ENCODE results near the gene IL9R.

DNA sequence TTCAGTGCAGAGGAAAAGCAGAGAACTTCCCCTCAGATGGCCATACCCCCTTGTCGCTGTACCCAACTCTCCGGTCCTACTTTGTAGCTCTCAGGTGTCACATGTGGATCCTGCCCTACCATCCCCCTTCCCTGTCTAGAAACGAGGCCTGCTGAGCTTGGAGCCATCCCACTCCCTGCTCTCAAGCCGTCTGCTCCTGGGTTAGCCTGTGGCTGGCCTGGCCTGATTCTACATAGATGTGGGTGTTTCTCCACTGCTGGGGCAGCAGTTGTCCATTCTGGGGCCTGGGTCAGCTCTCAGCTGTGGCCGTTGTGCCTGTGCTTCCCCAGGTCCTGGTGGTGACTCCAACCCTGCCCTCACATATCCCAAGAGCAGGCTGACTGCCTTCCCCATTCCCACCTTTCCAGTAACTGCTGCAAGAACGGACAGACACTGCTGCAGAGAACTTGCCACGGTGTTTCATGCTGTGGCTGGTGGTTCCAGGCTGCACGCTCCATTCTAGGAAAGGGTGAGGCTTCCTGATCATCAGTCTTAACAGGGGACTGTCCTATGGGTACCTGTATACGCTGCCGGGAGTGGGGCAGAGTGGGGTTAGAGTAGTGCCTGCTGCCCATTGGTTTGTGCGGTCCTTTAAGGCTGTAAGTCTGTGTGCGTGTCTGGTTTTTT, 3.6 kb downstream of the IL9R start:
- TF ChIP-seq POLR2AphosphoS5 (IDR thresholded peaks at IDR 0.05; ENCODE audit: control insufficient read depth, insufficient read depth, low read depth, low read length): no peak
- no peak for TF ChIP-seq HIVEP1 (CRISPR knock-in tag; IDR thresholded peaks at IDR 0.05)
- no peak for TF ChIP-seq EP300 (IDR thresholded peaks at IDR 0.05; ENCODE audit: low read length)
- TF ChIP-seq, protein P1, sequence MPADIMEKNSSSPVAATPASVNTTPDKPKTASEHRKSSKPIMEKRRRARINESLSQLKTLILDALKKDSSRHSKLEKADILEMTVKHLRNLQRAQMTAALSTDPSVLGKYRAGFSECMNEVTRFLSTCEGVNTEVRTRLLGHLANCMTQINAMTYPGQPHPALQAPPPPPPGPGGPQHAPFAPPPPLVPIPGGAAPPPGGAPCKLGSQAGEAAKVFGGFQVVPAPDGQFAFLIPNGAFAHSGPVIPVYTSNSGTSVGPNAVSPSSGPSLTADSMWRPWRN (IDR thresholded peaks at IDR 0.05; ENCODE audit: low read depth): no peak
- TF ChIP-seq ZNF121 (CRISPR knock-in tag; conservative IDR thresholded peaks at IDR 0.05): no peak
- no peak for TF ChIP-seq ZNF23 (CRISPR knock-in tag; IDR thresholded peaks at IDR 0.05)
- no peak for TF ChIP-seq POLR2A (conservative IDR thresholded peaks at IDR 0.05)
- no peak for TF ChIP-seq FOXA1 (IDR thresholded peaks at IDR 0.05; ENCODE audit: borderline replicate concordance)
- TF ChIP-seq, protein P2, sequence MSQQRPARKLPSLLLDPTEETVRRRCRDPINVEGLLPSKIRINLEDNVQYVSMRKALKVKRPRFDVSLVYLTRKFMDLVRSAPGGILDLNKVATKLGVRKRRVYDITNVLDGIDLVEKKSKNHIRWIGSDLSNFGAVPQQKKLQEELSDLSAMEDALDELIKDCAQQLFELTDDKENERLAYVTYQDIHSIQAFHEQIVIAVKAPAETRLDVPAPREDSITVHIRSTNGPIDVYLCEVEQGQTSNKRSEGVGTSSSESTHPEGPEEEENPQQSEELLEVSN (IDR thresholded peaks at IDR 0.05; ENCODE audit: borderline replicate concordance in 1 of 2, extremely low read depth in 1 of 2, insufficient read depth in 1 of 2, insufficient read length in 1 of 2, low read depth in 1 of 2, low read length in 1 of 2, poor library complexity in 1 of 2, severe bottlenecking in 1 of 2): no peak
- TF ChIP-seq TFAM (CRISPR knock-in tag; conservative IDR thresholded peaks at IDR 0.05): no peak
- TF ChIP-seq NCOA1 (IDR thresholded peaks at IDR 0.05; ENCODE audit: low read depth): no peak
- TF ChIP-seq CTCF (IDR thresholded peaks at IDR 0.05 in 2 of 3, conservative IDR thresholded peaks at IDR 0.05 in 1 of 3; ENCODE audit: insufficient read depth in 2 of 3, low read depth in 1 of 3, low read length in 3 of 3): no peak
- TF ChIP-seq MCM2 (IDR thresholded peaks at IDR 0.05; ENCODE audit: low read depth): no peak
- no peak for TF ChIP-seq RAD21 (CRISPR knock-in tag; conservative IDR thresholded peaks at IDR 0.05 in 1 of 2, IDR thresholded peaks at IDR 0.05 in 1 of 2)
